Measurements from ENCODE around the gene ITGA11.

The ITGA11 gene

GRCh38 chr15:68353421-68354135, 78.4 kb downstream of the ITGA11 start:
- TF ChIP-seq GATA2 (IDR thresholded peaks at IDR 0.05; ENCODE audit: low read depth, low read length): no peak
- no peak for TF ChIP-seq GATA3 (IDR thresholded peaks at IDR 0.05; ENCODE audit: low read depth, low read length)

GRCh38 chr15:68352401-68353062, 79.4 kb downstream of the ITGA11 start:
- TF ChIP-seq GATA2 (IDR thresholded peaks at IDR 0.05; ENCODE audit: low read depth, low read length): no peak
- no peak for TF ChIP-seq GATA3 (IDR thresholded peaks at IDR 0.05; ENCODE audit: low read depth, low read length)

GRCh38 chr15:68349151-68349550, 82.8 kb downstream of the ITGA11 start:
- no peak for TF ChIP-seq GATA3 (IDR thresholded peaks at IDR 0.05; ENCODE audit: low read depth, low read length)
- no peak for TF ChIP-seq GATA2 (IDR thresholded peaks at IDR 0.05; ENCODE audit: low read depth, low read length)

GRCh38 chr15:68348606-68349005, 83.4 kb downstream of the ITGA11 start:
- TF ChIP-seq GATA2 (IDR thresholded peaks at IDR 0.05; ENCODE audit: low read depth, low read length) (no peak), GATA3 (IDR thresholded peaks at IDR 0.05; ENCODE audit: low read depth, low read length) (no peak)

GRCh38 chr15:68348081-68348480, 83.9 kb downstream of the ITGA11 start:
- TF ChIP-seq GATA3 (IDR thresholded peaks at IDR 0.05; ENCODE audit: low read depth, low read length): no peak
- no peak for TF ChIP-seq GATA2 (IDR thresholded peaks at IDR 0.05; ENCODE audit: low read depth, low read length)

GRCh38 chr15:68347392-68347791, 84.6 kb downstream of the ITGA11 start:
- TF ChIP-seq GATA2 (IDR thresholded peaks at IDR 0.05; ENCODE audit: low read depth, low read length) (no peak), GATA3 (IDR thresholded peaks at IDR 0.05; ENCODE audit: low read depth, low read length) (no peak)

GRCh38 chr15:68346979-68347378, 85.0 kb downstream of the ITGA11 start:
- TF ChIP-seq GATA2 (IDR thresholded peaks at IDR 0.05; ENCODE audit: low read depth, low read length): no peak
- no peak for TF ChIP-seq GATA3 (IDR thresholded peaks at IDR 0.05; ENCODE audit: low read depth, low read length)

- TF ChIP-seq GATA3 (IDR thresholded peaks at IDR 0.05; ENCODE audit: low read depth, low read length): no peak
Observed at GRCh38 chr15:68345481-68345880, 86.5 kb downstream of the ITGA11 start.

- TF ChIP-seq GATA3 (IDR thresholded peaks at IDR 0.05; ENCODE audit: low read depth, low read length) (no peak), GATA2 (IDR thresholded peaks at IDR 0.05; ENCODE audit: low read depth, low read length) (no peak)
Observed at GRCh38 chr15:68344600-68344999, 87.4 kb downstream of the ITGA11 start.

GRCh38 chr15:68343579-68344225, 88.3 kb downstream of the ITGA11 start:
- TF ChIP-seq GATA3 (IDR thresholded peaks at IDR 0.05; ENCODE audit: low read depth, low read length) (no peak), GATA2 (IDR thresholded peaks at IDR 0.05; ENCODE audit: low read depth, low read length) (no peak)

GRCh38 chr15:68341760-68342725, 89.9 kb downstream of the ITGA11 start:
- TF ChIP-seq GATA3 (IDR thresholded peaks at IDR 0.05; ENCODE audit: low read depth, low read length) (no peak), GATA2 (IDR thresholded peaks at IDR 0.05; ENCODE audit: low read depth, low read length) (no peak)

- no peak for TF ChIP-seq GATA3 (IDR thresholded peaks at IDR 0.05; ENCODE audit: low read depth, low read length)
- TF ChIP-seq GATA2 (IDR thresholded peaks at IDR 0.05; ENCODE audit: low read depth, low read length): no peak
Observed at GRCh38 chr15:68340726-68341671, 91.0 kb downstream of the ITGA11 start.

- TF ChIP-seq GATA3 (IDR thresholded peaks at IDR 0.05; ENCODE audit: low read depth, low read length) (no peak), GATA2 (IDR thresholded peaks at IDR 0.05; ENCODE audit: low read depth, low read length) (no peak)
Observed at GRCh38 chr15:68339481-68339880, 92.5 kb downstream of the ITGA11 start.

Data from SH-SY5Y (cell line).